OCI-LY7 (cell line): ENCODE data around the gene CNTNAP1. TPM values are rescaled to one million over a fixed set of nuclear protein-coding genes. Genes with fewer than 3 reads are reported as not detected.

Experiments used
- BruUV-seq: library from RNA; stranded (reverse); fragments of 400-500 nt; replicated peaks from 2 replicates; lab custom pipeline; 2021; lab: Mats Ljungman, UMichigan
- CTCF ChIA-PET: fragments of 300-600 bp; sonication (Branson Sonifier 250); formaldehyde crosslinking; loops from one replicate; lab custom pipeline; 2022; ENCODE audit warnings: antibody characterized with exemption; ENCODE audit not compliant: unreplicated experiment; lab: Charles Lee
- POLR2A ChIA-PET: fragments of 300-600 bp; sonication (Branson Sonifier 250); formaldehyde crosslinking; loops from one replicate; lab custom pipeline; 2022; ENCODE audit warnings: antibody characterized with exemption; lab: Charles Lee
- DNase-seq: peaks from one replicate; pipeline ENCODE4 v3.0.0-alpha.2; 2015; ENCODE audit warnings: low spot score
- H2AFZ ChIP-seq: fragments of 200-600 bp; sonication (generic), shearing (Covaris generic); 2 replicates; pipeline ENCODE4 v1.6.1; 2014; ENCODE audit warnings: mild to moderate bottlenecking, antibody characterized with exemption, low read length, moderate library complexity
- H3K27ac ChIP-seq: fragments of 200-600 bp; sonication (generic); 2 replicates; pipeline ENCODE4 v1.5.1; 2014; ENCODE audit warnings: mixed run types, low read depth, mild to moderate bottlenecking, moderate library complexity, low read length, inconsistent platforms; ENCODE audit not compliant: poor library complexity, severe bottlenecking
- H3K36me3 ChIP-seq: fragments of 200-600 bp; sonication (generic); 2 replicates; pipeline ENCODE4 v1.6.1; 2014; ENCODE audit warnings: mild to moderate bottlenecking, antibody characterized with exemption, low read length, moderate library complexity, mixed read lengths; ENCODE audit not compliant: insufficient read depth
- H3K4me1 ChIP-seq: fragments of 200-600 bp; sonication (generic); 2 replicates; pipeline ENCODE4 v1.5.1; 2014; ENCODE audit warnings: mild to moderate bottlenecking, low read length; ENCODE audit not compliant: insufficient read depth, poor library complexity, severe bottlenecking
- H3K4me2 ChIP-seq: fragments of 200-600 bp; sonication (generic); 2 replicates; pipeline ENCODE4 v1.6.1; 2014; ENCODE audit warnings: mild to moderate bottlenecking, low read length
- H3K4me3 ChIP-seq: fragments of 200-600 bp; sonication (generic); 2 replicates; pipeline ENCODE4 v1.5.1; 2014; ENCODE audit warnings: mild to moderate bottlenecking, low read depth, low read length; ENCODE audit not compliant: poor library complexity, severe bottlenecking
- H3K79me2 ChIP-seq: fragments of 200-600 bp; sonication (generic); 2 replicates; pipeline ENCODE4 v1.6.1; 2016; ENCODE audit warnings: low read depth, mild to moderate bottlenecking, low read length, moderate library complexity, mixed read lengths; ENCODE audit not compliant: insufficient read depth
- H3K9me2 ChIP-seq: fragments of 200-600 bp; sonication (generic); 2 replicates; pipeline ENCODE4 v1.6.1; 2016; ENCODE audit warnings: mild to moderate bottlenecking, low read length, mixed read lengths; ENCODE audit not compliant: insufficient read depth
- H3K9me3 ChIP-seq: fragments of 200-600 bp; sonication (generic); 2 replicates; pipeline ENCODE4 v1.6.1; 2014; ENCODE audit warnings: mild to moderate bottlenecking, mixed run types, low read length, mixed read lengths
- H4K20me1 ChIP-seq: fragments of 200-600 bp; sonication (generic); 2 replicates; pipeline ENCODE4 v1.6.1; 2014; ENCODE audit warnings: mild to moderate bottlenecking, antibody characterized with exemption, low read length, moderate library complexity, mixed read lengths; ENCODE audit not compliant: insufficient read depth
- EZH2phosphoT487 ChIP-seq: fragments of 200-600 bp; sonication (generic); IDR thresholded peaks from 2 replicates; pipeline ENCODE4 v1.6.1; 2018; ENCODE audit warnings: low read depth, borderline replicate concordance, mild to moderate bottlenecking, mixed run types, antibody characterized with exemption, low read length, moderate library complexity, mixed read lengths
- intact Hi-C: fragments of 100-400 bp; cut with micrococcal nuclease; formaldehyde crosslinking; loops from one replicate; pipeline ENCODE4 v1.10.0; 2022; ENCODE audit not compliant: unreplicated experiment
- total RNA-seq, 2 experiments: library from RNA; depleted of rRNA in 1 of 2; stranded (reverse); fragments of >200 nt in 1 of 2; shearing (Covaris generic) in 1 of 2; gene quantifications; 2 replicates each; pipeline ENCODE4 v1.2.3, GENCODE V29; 2014 to 2022
- TF ChIP-seq, protein P1 (sequence below): fragments of 200-600 bp; sonication (generic); conservative IDR thresholded peaks from 2 replicates; pipeline ENCODE4 v1.5.1; 2014; ENCODE audit warnings: mild to moderate bottlenecking, antibody characterized with exemption, low read length, moderate library complexity, mixed read lengths

Gene CNTNAP1
- total RNA-seq, 2 experiments from 2014 or later: 1.0 to 6.8 TPM

DNA sequence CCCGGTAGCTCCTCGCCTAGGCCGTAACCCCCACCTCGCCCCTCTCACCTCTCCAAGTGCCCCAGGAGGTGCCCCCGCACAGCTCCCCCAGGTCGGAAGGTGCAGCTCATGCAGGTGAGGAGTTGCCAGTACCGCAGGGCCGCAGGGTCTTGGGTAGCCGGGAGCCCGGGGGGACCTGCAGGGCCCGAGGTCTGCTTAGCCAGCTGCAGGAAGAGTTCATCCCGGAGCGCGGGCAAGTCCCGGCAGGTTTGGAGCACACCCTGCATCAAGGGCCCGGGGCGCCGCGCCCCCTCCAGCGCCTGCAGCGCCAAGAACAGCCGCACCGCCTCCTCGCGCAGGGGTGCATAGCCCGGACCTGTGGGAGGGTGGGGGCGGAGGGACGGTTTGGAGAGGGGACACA is 10.3 kb upstream of the CNTNAP1 start:
- intact Hi-C loops: no loop called here
- no peaks in the 10 kb centered on the region for H3K79me2 ChIP-seq
- BruUV-seq: no TSS peak
- DNase-seq: no peak
- H4K20me1 ChIP-seq: no peaks in the 10 kb centered on the region
- no peak overlapping the region for H2AFZ ChIP-seq
- no peak overlapping the region for H3K4me2 ChIP-seq
- H3K9me3 ChIP-seq: no peaks in the 10 kb centered on the region
- H3K4me1 ChIP-seq: peaks cover 23% of the 10 kb centered on the region
- H3K4me3 ChIP-seq: no peak overlapping the region
- no peak for TF ChIP-seq EZH2phosphoT487
- TF ChIP-seq, protein P1, sequence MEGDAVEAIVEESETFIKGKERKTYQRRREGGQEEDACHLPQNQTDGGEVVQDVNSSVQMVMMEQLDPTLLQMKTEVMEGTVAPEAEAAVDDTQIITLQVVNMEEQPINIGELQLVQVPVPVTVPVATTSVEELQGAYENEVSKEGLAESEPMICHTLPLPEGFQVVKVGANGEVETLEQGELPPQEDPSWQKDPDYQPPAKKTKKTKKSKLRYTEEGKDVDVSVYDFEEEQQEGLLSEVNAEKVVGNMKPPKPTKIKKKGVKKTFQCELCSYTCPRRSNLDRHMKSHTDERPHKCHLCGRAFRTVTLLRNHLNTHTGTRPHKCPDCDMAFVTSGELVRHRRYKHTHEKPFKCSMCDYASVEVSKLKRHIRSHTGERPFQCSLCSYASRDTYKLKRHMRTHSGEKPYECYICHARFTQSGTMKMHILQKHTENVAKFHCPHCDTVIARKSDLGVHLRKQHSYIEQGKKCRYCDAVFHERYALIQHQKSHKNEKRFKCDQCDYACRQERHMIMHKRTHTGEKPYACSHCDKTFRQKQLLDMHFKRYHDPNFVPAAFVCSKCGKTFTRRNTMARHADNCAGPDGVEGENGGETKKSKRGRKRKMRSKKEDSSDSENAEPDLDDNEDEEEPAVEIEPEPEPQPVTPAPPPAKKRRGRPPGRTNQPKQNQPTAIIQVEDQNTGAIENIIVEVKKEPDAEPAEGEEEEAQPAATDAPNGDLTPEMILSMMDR: no peak
- ChIA-PET POLR2A (no interaction called here), CTCF (interaction anchor here (0.5 kb wide), 1 partner anchor 254 kb away, joined by 4 read pairs; no protein-coding TSS in a partner anchor)
- H3K9me2 ChIP-seq: no peaks in the 10 kb centered on the region
- H3K36me3 ChIP-seq: peaks cover 20% of the 10 kb centered on the region; the same call in 1 of the 2 replicates
- no peak overlapping the region for H3K27ac ChIP-seq

GRCh38 chr17:42673266-42673884 is 9.0 kb upstream of the CNTNAP1 start:
- Histone ChIP-seq H3K4me3 (peak overlapping the region; percentile 82), H3K4me2 (peak overlapping the region; percentile 89), H3K9me2 (no peaks in the 10 kb centered on the region), H3K9me3 (no peaks in the 10 kb centered on the region), H2AFZ (no peak overlapping the region), H3K79me2 (no peaks in the 10 kb centered on the region), H3K27ac (no peak overlapping the region), H3K4me1 (peaks cover 32% of the 10 kb centered on the region), H3K36me3 (peaks cover 12% of the 10 kb centered on the region; the same call in 1 of the 2 replicates), H4K20me1 (no peaks in the 10 kb centered on the region)
- no peak for TF ChIP-seq EZH2phosphoT487
- CTCF ChIA-PET: no interaction called here
- POLR2A ChIA-PET: no interaction called here
- no peak for DNase-seq
- intact Hi-C loops: no loop called here
- BruUV-seq: no TSS peak

GRCh38 chr17:42673885-42674754 is 8.2 kb upstream of the CNTNAP1 start:
- no peak for TF ChIP-seq EZH2phosphoT487
- TF ChIP-seq, protein P1: peak; percentile 87
- ChIA-PET CTCF (interaction anchor here (0.5 kb wide), 1 partner anchor 204 kb away, joined by 3 read pairs; no protein-coding TSS in a partner anchor), POLR2A (interaction anchor here (0.7 kb wide), 1 partner anchor 13 kb away, joined by 3 read pairs; no protein-coding TSS in a partner anchor)
- H3K36me3 ChIP-seq: peaks cover 11% of the 10 kb centered on the region; the same call in 1 of the 2 replicates
- intact Hi-C loops: loop anchor here (2.0 kb wide), 1 partner anchor 15 kb away; the partner anchor contains the start of gene TUBG2
- no peaks in the 10 kb centered on the region for H3K9me2 ChIP-seq
- DNase-seq: peak; percentile 66
- H3K4me3 ChIP-seq: peak overlapping the region; percentile 82
- H3K27ac ChIP-seq: peak overlapping the region; percentile 21
- H3K4me1 ChIP-seq: peaks cover 39% of the 10 kb centered on the region
- H3K9me3 ChIP-seq: no peaks in the 10 kb centered on the region
- no peaks in the 10 kb centered on the region for H4K20me1 ChIP-seq
- no TSS peak for BruUV-seq
- H3K79me2 ChIP-seq: no peaks in the 10 kb centered on the region
- H3K4me2 ChIP-seq: peak overlapping the region; percentile 89
- H2AFZ ChIP-seq: no peak overlapping the region
